Sigmoid colon (tissue), 4 donors: Measurements from ENCODE around the gene CLEC2L.

Experiments used
- EP300 ChIP-seq, 4 donors: sonication (generic); formaldehyde crosslinking; IDR thresholded peaks; one replicate each; pipeline ENCODE4 v1.6.1; 2017; ENCODE audit warnings: antibody characterized with exemption in 4 of 4
- TF ChIP-seq, protein P1 (sequence below), 4 experiments: fragments of 450-650 bp in 3 of 4; fragments of 200-600 bp in 1 of 4; IDR thresholded peaks; one replicate each; pipeline ENCODE4 v1.5.1; 2016 to 2019; ENCODE audit warnings: antibody characterized with exemption in 4 of 4, mild to moderate bottlenecking in 3 of 4, moderate library complexity in 2 of 4

GRCh38 chr7:139585042-139585441 lies 61.6 kb downstream of the CLEC2L start:
- TF ChIP-seq, protein P1, sequence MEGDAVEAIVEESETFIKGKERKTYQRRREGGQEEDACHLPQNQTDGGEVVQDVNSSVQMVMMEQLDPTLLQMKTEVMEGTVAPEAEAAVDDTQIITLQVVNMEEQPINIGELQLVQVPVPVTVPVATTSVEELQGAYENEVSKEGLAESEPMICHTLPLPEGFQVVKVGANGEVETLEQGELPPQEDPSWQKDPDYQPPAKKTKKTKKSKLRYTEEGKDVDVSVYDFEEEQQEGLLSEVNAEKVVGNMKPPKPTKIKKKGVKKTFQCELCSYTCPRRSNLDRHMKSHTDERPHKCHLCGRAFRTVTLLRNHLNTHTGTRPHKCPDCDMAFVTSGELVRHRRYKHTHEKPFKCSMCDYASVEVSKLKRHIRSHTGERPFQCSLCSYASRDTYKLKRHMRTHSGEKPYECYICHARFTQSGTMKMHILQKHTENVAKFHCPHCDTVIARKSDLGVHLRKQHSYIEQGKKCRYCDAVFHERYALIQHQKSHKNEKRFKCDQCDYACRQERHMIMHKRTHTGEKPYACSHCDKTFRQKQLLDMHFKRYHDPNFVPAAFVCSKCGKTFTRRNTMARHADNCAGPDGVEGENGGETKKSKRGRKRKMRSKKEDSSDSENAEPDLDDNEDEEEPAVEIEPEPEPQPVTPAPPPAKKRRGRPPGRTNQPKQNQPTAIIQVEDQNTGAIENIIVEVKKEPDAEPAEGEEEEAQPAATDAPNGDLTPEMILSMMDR (IDR thresholded peaks at IDR 0.05): no peak
- TF ChIP-seq EP300 (IDR thresholded peaks at IDR 0.05): no peak
